ENCODE results near the gene ZNF880. TPM values are rescaled to one million over a fixed set of nuclear protein-coding genes. Genes with fewer than 3 reads are reported as not detected.

Gene ZNF880
- total RNA-seq, 4 donors from 2014 or later: 11.1 to 21.9 (median 16.3) TPM

DNA sequence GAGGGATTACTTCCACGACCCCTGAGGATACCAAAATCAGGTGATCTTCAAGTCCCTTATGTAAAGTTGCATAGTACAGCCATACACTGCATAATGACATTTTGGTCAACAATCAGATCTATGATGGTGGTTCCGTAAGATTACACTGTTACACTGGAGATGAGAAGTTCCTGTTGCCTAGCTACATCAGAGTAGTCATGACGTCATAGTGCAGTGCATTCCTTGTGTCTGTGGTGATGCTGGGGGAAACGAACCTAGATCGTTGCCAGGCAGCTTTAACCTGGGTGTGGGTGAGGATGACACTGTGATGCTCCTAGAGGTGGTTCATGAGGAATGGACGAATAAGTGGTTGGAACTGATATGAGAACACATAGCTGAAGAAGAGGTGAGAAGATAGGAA is 24.6 kb upstream of the ZNF880 start:
- TF ChIP-seq, protein P1, sequence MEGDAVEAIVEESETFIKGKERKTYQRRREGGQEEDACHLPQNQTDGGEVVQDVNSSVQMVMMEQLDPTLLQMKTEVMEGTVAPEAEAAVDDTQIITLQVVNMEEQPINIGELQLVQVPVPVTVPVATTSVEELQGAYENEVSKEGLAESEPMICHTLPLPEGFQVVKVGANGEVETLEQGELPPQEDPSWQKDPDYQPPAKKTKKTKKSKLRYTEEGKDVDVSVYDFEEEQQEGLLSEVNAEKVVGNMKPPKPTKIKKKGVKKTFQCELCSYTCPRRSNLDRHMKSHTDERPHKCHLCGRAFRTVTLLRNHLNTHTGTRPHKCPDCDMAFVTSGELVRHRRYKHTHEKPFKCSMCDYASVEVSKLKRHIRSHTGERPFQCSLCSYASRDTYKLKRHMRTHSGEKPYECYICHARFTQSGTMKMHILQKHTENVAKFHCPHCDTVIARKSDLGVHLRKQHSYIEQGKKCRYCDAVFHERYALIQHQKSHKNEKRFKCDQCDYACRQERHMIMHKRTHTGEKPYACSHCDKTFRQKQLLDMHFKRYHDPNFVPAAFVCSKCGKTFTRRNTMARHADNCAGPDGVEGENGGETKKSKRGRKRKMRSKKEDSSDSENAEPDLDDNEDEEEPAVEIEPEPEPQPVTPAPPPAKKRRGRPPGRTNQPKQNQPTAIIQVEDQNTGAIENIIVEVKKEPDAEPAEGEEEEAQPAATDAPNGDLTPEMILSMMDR (IDR thresholded peaks at IDR 0.05; ENCODE audit: low read depth): no peak

DNA sequence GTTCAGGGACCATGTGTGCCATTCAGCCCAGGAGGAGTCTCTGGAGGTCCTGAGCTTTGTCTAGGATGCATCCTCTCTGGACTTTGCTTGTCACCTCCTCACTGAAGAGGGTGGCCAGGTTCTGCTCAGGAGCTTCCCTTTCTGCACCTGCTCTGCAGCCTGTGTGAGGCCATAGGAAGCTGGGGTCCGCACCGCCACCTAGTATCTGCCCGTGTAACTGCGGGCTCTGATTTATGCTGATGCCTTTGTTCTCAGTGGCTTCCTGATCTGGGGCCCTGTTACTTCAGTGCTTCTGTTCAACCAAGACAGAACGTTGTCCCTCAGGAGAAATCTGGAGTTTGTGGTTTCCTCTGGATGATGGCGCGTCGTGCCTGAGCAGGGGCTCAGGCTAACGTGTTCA is 18.2 kb upstream of the ZNF880 start:
- TF ChIP-seq, protein P1 (IDR thresholded peaks at IDR 0.05; ENCODE audit: low read depth): no peak

DNA sequence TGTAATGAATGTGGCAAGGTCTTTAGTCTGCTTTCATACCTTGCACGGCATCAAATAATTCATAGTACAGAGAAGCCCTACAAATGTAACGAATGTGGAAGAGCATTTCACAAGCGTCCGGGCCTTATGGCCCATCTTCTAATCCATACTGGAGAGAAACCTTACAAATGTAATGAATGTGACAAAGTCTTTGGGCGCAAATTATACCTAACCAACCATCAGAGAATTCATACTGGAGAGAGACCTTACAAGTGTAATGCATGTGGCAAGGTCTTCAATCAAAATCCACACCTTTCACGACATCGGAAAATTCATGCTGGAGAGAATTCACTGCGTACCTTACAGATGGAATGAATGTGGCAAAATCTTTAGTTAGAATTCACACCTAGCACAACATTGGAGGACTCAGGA is 3.3 kb upstream of the ZNF880 start:
- TF ChIP-seq, protein P1 (IDR thresholded peaks at IDR 0.05; ENCODE audit: low read depth): no peak

DNA sequence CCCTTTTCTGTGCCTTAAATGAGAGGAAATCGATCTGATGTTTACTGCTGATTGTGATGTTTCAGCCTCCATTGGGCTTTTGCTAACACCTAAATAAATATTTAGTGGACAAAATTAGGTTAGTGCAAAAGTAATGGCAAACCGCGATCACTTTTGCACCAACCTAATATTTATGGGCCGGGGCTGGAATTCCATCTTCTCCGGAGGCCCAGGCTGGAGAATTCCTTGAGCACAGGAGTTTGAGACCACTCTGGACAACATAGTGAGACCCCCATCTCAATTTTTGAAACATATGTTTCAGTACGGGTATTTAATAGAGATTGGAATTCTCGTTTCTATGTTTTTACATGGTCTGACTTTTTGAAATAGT is 603 bp downstream of the ZNF880 start:
- TF ChIP-seq, protein P1 (IDR thresholded peaks at IDR 0.05; ENCODE audit: low read depth): no peak

DNA sequence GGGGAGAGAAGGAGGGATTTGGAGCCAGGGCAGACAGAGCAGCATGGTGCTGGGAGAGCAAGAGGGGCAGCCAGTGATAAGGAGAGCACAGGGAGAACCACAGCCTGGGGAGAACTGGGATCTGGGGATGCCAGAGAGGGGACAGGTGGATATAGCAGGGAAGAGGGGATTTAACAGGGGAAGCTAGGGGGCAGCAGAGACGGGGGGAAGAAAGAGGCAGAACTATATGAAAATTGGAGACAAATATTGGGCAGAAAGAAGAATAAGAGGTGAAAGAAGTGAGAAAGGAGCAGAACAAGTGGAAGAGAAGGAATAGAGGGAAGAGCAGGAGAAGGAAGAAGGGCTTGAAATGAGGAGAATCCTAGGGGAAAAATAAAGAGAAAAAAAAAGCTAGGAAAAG is 21.4 kb downstream of the ZNF880 start:
- TF ChIP-seq, protein P1 (IDR thresholded peaks at IDR 0.05; ENCODE audit: low read depth): no peak

DNA sequence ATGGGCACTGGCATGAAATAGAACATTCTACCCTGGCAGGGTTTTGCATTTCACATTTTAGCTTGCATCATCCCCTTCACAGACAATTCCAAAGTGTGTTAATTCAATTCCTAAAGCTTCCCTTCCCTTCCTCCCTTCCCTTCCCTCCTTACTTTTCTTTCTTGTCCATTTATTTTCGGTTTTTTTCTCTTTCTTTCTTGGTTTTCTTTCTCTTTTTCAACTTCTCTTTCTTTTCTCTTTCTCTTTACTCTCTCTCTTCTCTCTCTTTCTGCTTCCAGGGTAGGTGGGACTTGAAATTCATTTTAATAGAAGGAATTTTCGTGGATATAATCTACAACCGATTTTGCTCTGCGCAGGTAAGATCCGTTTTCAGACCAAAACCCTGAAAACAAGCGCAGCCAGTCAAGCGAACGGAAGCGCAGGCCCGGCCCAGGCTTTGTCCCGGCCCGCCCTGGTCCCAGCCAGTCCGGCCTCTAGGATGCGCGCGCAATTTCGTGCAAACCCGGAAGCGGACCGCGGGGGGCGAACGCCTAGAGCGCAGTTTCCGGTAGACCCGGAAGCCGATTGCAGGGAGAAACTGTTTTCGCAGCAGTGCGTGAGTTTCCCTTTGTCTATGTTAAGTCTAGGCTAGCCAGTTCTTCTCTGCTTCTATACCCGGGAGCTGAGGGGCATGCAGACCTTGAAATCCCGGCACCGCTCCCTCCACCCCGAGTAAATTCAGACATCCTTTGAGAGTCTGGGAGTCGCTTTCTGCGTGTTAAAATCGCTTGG is 27.8 kb downstream of the ZNF880 start, which contains the start of gene ZNF528:
Gene ZNF528 (plus strand): TSS at position 540 of the 771 bp plus-strand sequence. CDS start 4,165 bp downstream, outside the sequence.
- TF ChIP-seq, protein P1 (IDR thresholded peaks at IDR 0.05; ENCODE audit: low read depth): no peak

DNA sequence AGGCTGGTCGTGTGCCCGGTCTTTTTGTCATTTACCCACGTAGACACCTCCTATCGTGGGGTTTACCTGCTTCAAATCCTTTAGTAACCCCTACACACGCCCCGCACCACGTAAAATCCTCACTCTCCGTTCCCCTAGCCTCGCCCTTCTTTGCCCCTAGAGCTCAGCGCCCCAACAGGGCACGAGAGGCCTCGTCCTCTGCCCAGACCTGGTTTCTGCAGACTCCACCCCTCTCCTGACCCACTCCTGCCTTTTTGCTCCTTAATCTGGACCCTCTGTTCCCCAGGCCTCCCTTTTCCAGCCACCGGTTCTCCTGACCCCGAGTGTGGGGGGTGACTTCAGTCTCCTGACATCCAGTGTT is 28.3 kb downstream of the ZNF880 start:
- TF ChIP-seq, protein P1 (IDR thresholded peaks at IDR 0.05; ENCODE audit: low read depth): no peak
